ENCODE measurements around the gene ADH7.
"Not testable (repeated sequence)": the region's sequence is repeated elsewhere in the genome, so short reads cannot be mapped to it uniquely, and the experiment has no call there.

Gene ADH7

DNA sequence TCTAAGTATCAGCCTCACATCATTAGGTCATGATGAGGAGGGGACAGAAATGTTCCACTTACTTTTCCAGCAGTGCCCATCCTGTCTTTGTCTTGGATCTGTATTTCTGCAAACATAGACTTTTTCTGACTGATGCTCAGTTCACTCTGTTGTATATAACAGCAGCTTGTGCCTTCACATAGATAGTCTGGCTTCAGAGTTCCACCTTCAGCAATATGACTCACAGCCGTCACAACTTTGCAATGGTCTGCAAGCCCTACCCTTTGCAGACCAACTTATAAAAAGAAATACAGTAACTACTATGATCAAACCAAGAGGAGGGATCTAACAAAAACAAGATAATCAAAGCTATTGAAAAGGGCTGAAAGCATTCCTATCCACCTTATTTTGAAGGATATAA is at the start of gene ADH7:
Gene ADH7 (minus strand): TSS at position 189 of the 400 bp plus-strand sequence. CDS start 109 bp downstream, at position 80.
- no peak for DNase-seq

DNA sequence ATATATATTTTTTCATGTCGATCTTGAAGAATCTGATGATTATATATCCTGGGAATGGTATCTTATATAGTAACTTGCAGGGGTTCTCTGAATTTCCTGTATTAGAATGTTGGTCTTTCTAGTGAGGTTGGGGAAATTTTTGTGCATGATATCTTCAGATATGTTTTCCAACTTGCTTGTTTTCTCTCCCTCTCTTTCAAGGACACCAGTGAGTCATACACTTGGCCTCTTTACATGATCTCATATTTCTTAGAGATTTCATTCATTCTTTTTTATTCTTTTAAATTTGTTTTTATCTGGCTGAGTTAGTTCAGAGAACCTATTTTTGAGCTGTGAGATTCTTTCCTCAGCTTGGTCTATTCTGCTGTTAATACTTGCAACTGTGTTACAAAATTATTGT is 48.5 kb upstream of the ADH7 start:
- DNase-seq: no peak

DNA sequence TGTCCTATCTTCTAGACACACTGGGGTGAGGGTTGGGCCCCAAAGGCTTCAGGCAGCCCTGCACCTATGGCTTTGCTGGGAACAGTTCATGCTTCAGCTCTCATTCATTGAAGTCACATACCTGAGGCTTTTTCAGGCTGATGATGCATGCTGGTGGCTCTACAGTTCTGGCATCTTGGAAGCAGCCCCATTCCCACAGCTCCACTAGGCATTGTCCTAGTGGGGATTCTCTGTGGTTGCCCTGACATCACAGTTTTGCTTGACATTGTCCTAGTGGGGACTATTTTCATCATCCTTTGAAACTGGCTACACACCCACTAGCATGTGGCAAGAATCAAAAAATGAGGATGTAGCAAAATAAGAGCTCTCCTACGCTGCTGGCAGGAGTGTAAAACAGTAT is 38.0 kb upstream of the ADH7 start:
- DNase-seq: no peak

DNA sequence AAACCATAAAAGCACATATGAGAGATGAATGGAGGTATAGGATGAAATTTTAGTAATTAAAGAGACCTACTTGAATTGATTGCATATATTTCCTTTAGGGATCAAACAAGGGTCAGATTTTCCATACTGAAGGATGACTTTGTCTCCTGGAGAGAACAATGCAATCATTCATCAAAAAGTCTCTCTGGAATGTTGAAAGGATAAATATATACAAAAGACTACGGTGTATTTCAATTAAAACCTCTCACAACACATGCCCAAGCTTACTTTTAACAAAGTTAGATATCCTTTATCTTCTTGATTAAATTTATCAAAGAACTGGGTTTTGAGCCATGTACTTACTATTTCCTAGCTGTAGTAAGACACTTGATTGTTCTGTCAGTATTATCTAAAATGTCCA is 36.8 kb upstream of the ADH7 start:
- no peak for DNase-seq

DNA sequence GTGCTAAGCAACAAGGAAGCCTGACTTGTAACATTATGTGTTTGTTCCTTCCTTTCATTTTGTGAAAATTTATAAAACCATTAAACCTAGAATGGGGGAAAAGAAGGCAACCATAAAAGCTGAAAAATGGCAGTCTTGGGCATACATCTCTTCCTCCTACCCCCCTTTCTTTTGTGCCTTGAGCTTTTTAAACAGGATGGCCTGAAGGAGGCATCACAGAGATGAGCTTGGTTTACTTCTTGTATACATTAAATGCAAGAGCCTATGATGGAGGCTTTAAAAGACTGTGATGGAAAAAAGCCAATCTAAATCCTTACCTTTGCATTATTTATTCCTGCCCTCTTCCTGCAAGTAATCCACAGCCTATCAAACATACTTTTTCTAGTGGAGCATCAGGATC is 36.2 kb upstream of the ADH7 start:
- DNase-seq: no peak

DNA sequence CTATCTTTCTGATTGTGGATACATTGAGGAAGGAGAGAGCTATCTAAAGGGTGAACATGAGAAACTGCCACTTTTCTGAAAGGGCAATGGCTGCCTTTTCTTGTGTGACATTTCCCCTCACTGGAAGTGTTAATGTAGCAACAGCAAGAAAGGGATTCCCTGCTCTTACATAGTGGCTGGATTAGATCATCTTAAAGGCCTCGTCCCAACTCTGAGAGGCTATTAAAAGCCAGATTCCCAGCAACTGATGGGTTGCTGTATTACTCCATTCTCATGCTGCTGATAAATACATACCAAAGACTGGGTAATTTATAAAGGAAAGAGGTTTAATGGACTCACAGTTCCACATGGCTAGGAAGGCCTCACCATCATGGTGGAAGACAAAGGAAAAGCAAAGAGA is 33.7 kb upstream of the ADH7 start:
- no peak for DNase-seq

DNA sequence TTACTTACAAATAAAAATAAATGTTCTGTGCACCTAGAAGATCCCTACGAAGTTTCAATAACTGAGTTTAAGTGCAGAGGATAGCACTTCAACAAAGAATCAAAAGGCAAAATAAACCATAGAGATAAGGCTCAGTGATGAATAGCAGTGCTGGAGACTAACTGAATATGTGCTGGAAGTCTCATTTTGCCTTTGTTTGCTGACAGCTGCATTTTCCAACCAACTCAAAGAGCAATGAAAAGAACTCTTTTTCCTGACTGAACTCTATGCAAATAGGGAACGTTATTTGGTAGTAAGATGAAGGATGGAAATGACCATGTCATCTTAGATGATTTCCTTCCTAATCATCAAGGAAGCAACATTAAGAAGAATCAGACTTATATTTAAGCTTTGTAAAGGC is 32.7 kb upstream of the ADH7 start:
- DNase-seq: no peak

DNA sequence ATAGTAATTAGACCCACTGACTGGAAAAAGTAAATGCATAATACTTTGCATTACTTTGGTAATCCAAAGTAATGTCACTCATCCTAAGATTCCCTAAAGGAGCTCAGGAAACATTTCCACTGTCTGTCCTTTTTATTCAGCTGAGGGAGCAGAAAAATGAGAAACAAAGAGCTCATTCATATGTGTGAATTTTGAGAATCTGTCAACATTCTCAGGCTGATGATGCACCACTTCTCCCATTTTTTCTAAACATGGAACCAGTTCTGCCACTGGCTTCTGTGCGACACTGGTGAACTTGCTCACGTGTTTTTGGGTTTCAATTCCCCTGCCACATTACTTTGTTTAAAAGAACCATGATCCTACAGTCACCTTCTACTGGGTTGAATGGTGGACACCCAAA is 28.4 kb upstream of the ADH7 start:
- no peak for DNase-seq

DNA sequence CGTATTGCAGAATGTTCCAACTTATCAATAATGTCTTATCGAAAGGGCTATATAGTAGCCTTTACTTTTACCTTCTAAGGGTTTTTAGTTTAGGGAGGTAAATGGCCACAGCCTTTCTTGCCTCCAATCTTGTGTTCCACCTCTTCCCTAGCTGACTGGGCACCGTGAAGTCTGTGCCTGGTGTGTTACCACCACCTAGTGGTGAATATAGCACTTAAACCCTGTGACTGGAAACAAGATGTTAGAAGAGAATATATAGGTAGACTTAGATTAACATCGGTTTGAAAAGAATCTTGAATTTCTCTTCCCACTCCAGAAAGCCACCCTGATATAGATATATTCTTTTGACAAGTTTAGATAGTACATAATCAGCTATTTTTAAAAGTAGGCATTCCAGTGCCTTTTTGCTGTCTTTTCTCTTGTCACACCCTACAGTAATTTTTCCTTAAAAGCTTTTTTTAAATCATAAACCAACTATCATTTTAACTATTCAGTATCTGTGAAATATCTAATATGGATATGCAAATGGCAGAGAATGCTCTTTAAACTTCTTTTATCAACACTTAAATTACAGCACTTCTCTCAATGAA is 27.8 kb upstream of the ADH7 start:
- peak; percentile 74 for DNase-seq

DNA sequence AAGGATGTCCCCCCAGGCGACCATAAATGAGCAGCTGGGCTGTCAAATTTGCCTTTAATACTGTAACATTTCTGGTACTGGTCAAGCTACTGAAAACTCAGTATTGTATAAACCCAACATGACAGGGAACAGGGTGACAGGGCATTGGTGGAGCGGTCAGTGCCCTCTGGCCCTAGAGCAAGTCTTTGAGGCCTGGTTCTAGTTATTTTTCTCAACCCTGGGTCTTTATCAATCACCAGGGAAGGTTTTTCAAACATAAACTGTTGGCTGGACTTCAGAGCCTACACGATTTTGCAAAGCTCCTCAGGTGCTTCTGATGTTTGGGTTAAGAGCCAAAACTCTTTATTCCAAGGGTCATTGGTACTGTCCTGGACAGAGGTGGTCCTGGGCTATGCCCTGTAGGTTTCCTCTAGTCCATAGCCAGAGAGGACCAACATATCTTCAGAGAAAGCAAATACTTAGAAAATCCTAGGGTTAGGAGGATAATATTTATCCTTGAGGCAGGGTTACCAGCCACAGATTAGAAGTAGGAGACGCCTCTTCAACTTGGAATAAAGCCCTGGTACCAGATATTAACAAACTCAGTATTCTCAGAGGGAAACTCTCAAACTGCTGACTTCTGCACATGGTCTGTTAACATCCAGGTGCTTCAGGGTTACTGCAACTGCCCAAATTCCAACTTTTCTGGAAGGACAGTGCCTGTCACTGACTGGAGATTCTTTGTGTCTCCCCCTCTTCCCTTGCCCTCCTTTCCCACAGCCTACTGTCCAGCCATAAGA is 26.7 kb upstream of the ADH7 start:
- DNase-seq: no peak

DNA sequence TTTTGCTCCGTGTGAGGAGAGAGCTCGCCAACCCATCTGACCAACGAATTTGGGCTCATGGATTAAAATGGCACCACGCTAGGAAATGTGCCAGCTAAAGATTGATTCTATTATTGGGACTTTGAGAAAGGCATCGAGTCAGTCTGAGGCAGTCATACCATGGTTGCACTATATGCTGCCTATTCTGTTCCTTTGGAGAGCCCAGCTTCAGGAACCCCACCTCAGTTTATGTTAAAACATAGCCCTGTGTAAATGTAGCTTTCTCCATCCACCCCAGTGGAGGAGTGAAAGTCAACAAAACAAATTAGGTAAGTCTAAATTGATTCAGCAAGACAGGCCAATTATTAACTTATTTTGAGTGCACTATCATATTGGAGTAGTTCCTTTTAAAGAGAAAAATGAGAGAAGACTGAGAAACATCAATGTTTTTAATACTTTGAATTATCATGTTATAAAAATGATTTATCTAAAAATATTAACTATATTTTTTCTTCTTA is 24.5 kb upstream of the ADH7 start:
- no peak for DNase-seq

DNA sequence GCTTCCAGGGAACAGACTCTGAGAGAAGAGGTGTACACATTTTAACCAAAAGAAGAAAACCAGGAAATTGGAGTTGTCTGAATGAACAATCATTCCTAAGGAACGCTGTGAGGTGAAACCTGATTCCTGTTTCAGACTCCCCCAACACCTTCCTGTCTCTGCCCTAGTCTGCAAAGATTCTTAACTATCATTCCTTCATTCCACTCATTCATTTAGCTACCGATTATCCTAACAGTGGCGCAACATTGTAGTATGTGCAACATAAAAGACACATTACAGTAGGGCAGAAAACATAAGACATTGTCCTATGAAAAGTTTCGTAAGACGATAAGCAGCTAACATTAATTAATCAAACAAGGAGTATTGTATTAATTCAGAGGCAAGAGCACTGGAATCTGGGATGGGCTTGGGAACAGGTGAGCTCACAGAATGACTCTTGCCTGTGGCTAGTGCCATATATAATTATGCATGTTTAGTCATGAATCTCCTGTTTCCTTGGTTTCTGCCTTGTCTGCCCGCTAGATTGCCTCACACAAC is 23.8 kb upstream of the ADH7 start:
- no peak for DNase-seq

DNA sequence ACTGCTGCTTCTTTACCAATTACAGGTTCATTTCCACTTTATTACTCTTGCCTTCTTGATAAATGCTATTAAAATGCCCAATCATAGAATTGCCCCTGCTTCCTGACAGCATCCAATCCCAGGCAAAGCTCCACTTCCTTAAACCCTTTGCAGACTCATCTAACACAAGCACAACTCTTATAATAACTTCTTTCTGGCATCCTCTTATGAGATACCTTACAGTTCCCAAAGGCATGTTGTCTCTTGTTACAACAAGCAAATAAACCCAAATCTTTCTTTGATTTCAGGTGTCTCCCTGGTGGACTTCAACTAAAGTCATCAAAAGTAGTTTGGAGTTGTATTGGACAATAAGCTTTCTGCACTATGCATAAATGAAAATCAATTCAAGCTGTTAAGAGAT is 22.5 kb upstream of the ADH7 start:
- no peak for DNase-seq

DNA sequence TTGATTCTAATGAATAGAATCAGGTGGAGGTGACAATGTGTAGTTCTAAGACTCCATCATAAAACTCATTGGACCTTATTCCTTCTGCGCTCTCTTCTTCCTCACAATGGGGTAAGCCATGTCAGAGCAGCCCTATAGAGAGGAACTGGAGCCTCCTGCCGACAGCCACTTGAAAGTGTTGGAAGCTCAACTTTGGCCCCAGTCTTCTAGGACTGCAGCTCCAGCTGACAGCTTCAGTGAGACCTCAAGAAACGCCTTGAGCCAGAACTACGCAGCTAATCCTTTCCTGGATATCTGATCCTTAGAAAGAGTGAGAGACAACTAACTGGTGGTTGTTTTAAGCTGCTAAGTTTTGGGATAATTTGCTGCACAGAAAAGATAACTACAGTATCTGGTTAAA is 22.1 kb upstream of the ADH7 start:
- DNase-seq: no peak

DNA sequence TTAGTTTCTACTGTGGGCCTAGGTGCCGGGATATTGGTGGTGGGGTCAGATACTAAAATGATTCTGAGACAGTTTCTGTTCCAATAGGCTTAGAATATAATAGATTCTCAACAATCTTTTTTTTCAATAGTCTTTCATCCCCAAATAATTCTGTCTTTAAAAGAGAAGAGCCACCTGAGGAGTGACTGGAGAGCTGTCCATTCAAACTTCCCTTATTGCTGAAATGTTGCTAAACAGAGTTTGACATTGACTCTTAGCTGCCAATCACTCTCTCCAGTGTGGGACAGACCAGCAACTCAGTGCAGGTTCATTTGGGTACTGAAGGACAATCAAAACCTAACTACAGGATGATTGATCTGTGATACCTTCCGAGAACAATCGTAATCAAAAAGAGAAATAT is 12.4 kb upstream of the ADH7 start:
- DNase-seq: no peak

DNA sequence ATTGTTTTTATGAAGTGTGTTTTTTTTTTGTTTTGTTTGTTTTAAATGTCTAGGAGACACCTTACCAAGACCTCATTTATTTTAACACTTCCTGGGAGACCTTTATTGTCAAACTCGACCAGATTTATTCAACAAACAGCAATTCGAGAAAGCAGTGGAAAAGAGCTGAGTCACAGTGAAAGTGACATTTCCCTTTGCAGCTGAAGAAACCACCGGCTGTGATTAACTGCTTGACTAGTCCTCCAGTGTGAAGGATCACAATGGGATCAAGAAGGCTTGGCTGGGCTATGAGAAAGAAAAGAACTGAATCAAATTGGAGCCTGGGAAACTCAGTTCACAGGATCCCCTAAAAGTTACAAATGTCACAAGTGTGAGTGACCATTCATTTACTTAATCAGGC is 11.9 kb upstream of the ADH7 start:
- DNase-seq: no peak

DNA sequence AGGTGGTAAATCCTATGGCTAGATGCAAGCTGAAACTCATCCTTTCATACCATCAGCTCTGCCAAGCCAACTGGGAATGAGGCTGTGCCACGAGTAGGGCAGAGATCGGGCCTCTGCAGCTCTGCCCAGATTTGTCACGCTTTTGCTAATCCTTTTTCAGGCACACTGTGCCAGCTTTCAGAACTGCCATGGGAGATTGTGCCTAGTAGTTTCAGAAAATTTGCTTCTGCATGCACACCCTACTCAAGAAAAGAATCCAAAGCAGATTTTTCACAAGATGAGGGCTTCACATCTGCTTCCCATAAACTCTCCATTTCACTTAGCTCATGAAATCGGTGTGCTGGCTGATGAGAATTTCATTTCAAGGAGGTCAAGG is 3.3 kb upstream of the ADH7 start:
- DNase-seq: no peak

DNA sequence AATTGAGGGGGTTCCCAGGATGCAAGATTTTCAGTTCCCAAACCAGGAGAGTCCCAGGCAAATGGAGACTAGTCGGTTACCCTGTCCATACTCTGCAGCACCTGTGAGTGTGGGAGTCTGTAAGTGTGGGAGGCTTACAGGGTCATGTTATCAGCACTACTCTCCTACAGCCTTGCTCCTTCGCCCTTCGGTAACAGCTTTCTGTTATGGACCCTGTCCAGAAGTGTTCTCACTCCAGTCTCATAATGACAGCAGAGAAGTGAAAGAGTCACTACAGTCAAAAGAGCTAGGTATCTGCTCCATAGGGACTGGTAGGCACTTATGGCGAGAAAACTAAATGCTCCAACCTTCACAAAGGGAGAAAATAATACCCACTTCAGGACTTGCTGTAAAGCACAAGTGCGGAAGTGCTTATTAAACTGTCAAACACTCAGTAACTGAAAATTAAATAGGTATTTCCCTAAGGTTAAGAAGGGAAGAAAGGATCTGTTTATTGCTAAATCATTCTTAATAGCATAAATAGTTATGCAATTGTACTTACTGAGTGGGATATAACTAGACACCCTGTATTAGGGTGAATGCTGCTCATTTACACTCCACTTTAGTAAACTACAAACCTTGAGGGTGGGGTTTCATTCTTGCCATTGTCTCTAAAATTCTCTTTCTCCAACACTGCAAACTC is 2.7 kb upstream of the ADH7 start:
- no peak for DNase-seq

DNA sequence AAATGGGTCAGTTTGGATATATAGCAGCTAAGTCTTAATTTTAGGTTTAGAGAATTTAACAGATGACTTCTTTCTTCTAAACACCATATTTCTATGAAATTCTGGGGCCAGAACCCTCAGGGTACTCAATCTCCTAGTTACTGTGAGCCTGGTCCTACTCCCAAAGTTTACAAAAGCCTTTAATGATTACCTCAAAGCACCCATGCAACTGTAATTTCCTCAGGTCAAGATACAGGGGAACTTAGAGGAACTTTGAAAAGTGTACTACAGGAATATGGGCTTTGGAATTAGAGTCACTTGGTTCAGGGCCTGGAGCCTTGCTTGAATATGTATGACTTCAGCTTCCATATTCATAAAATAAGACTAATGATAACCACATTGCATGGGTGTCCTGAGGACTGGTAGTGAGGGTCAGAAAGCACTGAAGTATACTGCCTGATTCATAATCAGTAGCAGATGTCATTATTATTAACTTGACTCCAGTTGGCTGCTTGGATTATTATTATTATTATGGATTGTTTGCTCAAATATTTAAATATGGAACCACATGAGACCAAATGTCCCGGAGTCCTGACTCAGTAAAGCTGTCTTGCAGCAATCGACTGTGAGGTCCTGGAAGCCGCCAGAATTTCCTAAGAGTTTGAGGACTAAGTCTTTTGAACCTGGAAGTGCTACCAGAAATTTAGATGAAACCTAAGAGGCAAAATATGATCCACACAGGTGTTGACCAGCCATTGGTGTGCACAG is 2.0 kb upstream of the ADH7 start:
- no peak for DNase-seq

DNA sequence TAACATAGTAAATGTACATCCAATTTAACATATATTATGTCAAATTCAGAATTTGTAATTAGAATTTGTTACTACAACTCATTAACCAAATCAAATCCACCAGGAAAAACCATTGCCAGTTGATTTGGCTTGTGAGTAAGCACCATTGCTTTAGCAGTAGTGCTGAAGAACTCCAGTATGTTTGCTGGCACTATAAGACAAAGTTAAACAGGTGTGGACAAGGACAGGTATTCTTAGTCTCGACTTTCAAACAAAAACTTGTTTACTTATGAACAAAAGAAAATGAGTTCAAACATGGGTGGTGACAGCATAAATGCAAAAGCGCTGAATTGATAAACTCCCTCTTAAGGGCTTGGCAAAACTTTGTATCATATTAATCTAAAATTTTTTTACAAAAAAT is 1.3 kb upstream of the ADH7 start:
- DNase-seq: no peak

DNA sequence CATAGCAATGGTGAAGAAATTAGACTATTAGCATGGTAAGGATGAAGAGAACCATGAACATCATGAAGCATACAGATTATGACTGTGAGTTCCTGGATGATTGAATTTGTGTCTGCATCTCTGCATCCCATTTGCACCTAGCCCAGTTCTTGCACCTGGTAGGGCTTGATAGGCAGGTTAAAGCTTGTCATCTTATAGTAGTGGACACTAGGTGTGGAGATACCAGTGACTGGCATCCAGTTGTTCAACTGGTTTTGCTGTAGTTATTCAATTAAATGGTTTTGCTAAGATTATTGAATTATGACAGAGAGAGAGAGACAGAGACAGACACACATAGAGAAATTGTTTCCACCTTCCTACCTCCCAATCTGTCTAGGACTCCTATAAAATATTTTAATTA is 5.0 kb downstream of the ADH7 start:
- no peak for DNase-seq

DNA sequence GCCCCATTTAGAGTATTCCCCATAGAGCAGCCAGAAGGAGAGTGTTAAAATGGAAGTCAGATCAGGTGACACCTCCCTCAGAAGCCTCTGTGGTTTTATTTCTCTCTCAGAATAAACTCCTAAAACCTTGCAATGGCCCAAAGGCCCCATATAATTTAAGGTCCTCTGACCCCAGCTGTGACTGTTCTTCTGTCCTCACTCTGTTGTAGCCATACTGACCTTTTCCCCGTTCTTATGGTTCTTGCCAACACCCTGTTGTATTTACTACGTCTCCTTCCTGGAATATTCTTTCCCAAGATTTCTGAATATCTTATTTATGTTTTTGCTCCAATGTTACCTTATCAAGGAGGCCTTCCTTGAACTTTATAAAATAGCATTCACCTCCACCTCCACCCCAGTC is 18.0 kb downstream of the ADH7 start:
- no peak for DNase-seq

DNA sequence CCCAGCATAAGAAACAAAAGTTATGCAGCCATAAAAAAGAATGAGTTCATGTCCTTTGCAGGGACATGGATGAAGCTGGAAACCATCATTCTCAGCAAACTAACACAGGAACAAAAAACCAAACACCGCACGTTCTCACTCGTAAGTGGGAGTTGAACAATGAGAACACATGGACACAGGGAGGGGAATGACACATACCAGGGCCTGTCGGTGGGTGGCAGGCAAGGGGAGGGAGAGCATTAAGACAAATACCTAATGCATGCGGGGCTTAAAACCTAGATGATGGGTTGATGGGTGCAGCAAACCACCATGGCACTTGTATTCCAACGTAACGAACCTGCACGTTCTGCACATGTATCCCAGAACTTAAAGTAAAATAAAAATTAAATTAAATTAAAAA is 19.4 kb downstream of the ADH7 start:
- DNase-seq: not testable (repeated sequence)
